OCI-LY7 (cell line): ENCODE measurements around the gene OAF. TPM values are rescaled to one million over a fixed set of nuclear protein-coding genes. Genes with fewer than 3 reads are reported as not detected.
A peak's percentile ranks its signal among the peaks of the same experiment; 100 is the strongest.

ENCODE experiments used
- BruUV-seq: library from RNA; stranded (reverse); fragments of 400-500 nt; replicated peaks from 2 replicates; lab custom pipeline; 2021; lab: Mats Ljungman, UMichigan
- CTCF ChIA-PET: fragments of 300-600 bp; sonication (Branson Sonifier 250); formaldehyde crosslinking; loops from one replicate; lab custom pipeline; 2022; ENCODE audit warnings: antibody characterized with exemption; ENCODE audit not compliant: unreplicated experiment; lab: Charles Lee
- POLR2A ChIA-PET: fragments of 300-600 bp; sonication (Branson Sonifier 250); formaldehyde crosslinking; loops from one replicate; lab custom pipeline; 2022; ENCODE audit warnings: antibody characterized with exemption; lab: Charles Lee
- DNase-seq: peaks from one replicate; pipeline ENCODE4 v3.0.0-alpha.2; 2015; ENCODE audit warnings: low spot score
- H2AFZ ChIP-seq: fragments of 200-600 bp; sonication (generic), shearing (Covaris generic); 2 replicates; pipeline ENCODE4 v1.6.1; 2014; ENCODE audit warnings: mild to moderate bottlenecking, antibody characterized with exemption, low read length, moderate library complexity
- H3K27ac ChIP-seq: fragments of 200-600 bp; sonication (generic); 2 replicates; pipeline ENCODE4 v1.5.1; 2014; ENCODE audit warnings: mixed run types, low read depth, mild to moderate bottlenecking, moderate library complexity, low read length, inconsistent platforms; ENCODE audit not compliant: poor library complexity, severe bottlenecking
- H3K36me3 ChIP-seq: fragments of 200-600 bp; sonication (generic); 2 replicates; pipeline ENCODE4 v1.6.1; 2014; ENCODE audit warnings: mild to moderate bottlenecking, antibody characterized with exemption, low read length, moderate library complexity, mixed read lengths; ENCODE audit not compliant: insufficient read depth
- H3K4me1 ChIP-seq: fragments of 200-600 bp; sonication (generic); 2 replicates; pipeline ENCODE4 v1.5.1; 2014; ENCODE audit warnings: mild to moderate bottlenecking, low read length; ENCODE audit not compliant: insufficient read depth, poor library complexity, severe bottlenecking
- H3K4me2 ChIP-seq: fragments of 200-600 bp; sonication (generic); 2 replicates; pipeline ENCODE4 v1.6.1; 2014; ENCODE audit warnings: mild to moderate bottlenecking, low read length
- H3K4me3 ChIP-seq: fragments of 200-600 bp; sonication (generic); 2 replicates; pipeline ENCODE4 v1.5.1; 2014; ENCODE audit warnings: mild to moderate bottlenecking, low read depth, low read length; ENCODE audit not compliant: poor library complexity, severe bottlenecking
- H3K79me2 ChIP-seq: fragments of 200-600 bp; sonication (generic); 2 replicates; pipeline ENCODE4 v1.6.1; 2016; ENCODE audit warnings: low read depth, mild to moderate bottlenecking, low read length, moderate library complexity, mixed read lengths; ENCODE audit not compliant: insufficient read depth
- H3K9me2 ChIP-seq: fragments of 200-600 bp; sonication (generic); 2 replicates; pipeline ENCODE4 v1.6.1; 2016; ENCODE audit warnings: mild to moderate bottlenecking, low read length, mixed read lengths; ENCODE audit not compliant: insufficient read depth
- H3K9me3 ChIP-seq: fragments of 200-600 bp; sonication (generic); 2 replicates; pipeline ENCODE4 v1.6.1; 2014; ENCODE audit warnings: mild to moderate bottlenecking, mixed run types, low read length, mixed read lengths
- H4K20me1 ChIP-seq: fragments of 200-600 bp; sonication (generic); 2 replicates; pipeline ENCODE4 v1.6.1; 2014; ENCODE audit warnings: mild to moderate bottlenecking, antibody characterized with exemption, low read length, moderate library complexity, mixed read lengths; ENCODE audit not compliant: insufficient read depth
- EZH2phosphoT487 ChIP-seq: fragments of 200-600 bp; sonication (generic); IDR thresholded peaks from 2 replicates; pipeline ENCODE4 v1.6.1; 2018; ENCODE audit warnings: low read depth, borderline replicate concordance, mild to moderate bottlenecking, mixed run types, antibody characterized with exemption, low read length, moderate library complexity, mixed read lengths
- intact Hi-C: fragments of 100-400 bp; cut with micrococcal nuclease; formaldehyde crosslinking; loops from one replicate; pipeline ENCODE4 v1.10.0; 2022; ENCODE audit not compliant: unreplicated experiment
- total RNA-seq, 2 experiments: library from RNA; depleted of rRNA in 1 of 2; stranded (reverse); fragments of >200 nt in 1 of 2; shearing (Covaris generic) in 1 of 2; gene quantifications; 2 replicates each; pipeline ENCODE4 v1.2.3, GENCODE V29; 2014 to 2022
- TF ChIP-seq, protein P1 (sequence below): fragments of 200-600 bp; sonication (generic); conservative IDR thresholded peaks from 2 replicates; pipeline ENCODE4 v1.5.1; 2014; ENCODE audit warnings: mild to moderate bottlenecking, antibody characterized with exemption, low read length, moderate library complexity, mixed read lengths

Gene OAF
- total RNA-seq, 2 experiments from 2014 or later = 3.4 to 3.8 TPM

DNA sequence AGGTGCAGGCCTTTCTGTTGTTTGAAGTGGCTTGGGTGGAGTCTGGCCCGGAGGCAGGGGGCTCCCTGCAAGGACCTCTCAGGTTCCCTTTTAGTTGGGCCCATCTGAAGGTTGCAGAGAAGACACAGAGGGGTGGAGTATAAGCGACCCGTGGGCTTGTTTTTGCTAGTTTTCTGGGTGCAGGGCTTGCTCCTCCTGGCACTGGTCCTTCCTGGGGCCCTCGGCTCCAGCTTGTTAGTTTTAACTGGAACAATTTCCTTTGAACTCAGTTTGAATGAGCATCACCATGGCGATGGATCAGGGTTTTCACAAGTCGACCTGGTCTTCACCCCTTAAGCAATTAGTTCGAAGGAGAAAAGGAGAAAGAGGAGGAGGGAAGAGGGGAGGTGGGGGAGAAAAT, 28.5 kb upstream of the OAF start:
- ChIA-PET CTCF (no interaction called here), POLR2A (interaction anchor here (0.7 kb wide), 1 partner anchor 48 kb away, joined by 3 read pairs; no protein-coding TSS in a partner anchor)
- TF ChIP-seq, protein P1, sequence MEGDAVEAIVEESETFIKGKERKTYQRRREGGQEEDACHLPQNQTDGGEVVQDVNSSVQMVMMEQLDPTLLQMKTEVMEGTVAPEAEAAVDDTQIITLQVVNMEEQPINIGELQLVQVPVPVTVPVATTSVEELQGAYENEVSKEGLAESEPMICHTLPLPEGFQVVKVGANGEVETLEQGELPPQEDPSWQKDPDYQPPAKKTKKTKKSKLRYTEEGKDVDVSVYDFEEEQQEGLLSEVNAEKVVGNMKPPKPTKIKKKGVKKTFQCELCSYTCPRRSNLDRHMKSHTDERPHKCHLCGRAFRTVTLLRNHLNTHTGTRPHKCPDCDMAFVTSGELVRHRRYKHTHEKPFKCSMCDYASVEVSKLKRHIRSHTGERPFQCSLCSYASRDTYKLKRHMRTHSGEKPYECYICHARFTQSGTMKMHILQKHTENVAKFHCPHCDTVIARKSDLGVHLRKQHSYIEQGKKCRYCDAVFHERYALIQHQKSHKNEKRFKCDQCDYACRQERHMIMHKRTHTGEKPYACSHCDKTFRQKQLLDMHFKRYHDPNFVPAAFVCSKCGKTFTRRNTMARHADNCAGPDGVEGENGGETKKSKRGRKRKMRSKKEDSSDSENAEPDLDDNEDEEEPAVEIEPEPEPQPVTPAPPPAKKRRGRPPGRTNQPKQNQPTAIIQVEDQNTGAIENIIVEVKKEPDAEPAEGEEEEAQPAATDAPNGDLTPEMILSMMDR = no peak
- no peak for TF ChIP-seq EZH2phosphoT487
- no peak overlapping the region for H3K27ac ChIP-seq
- no peak overlapping the region for H2AFZ ChIP-seq
- no peak overlapping the region for H3K4me3 ChIP-seq
- H3K4me1 ChIP-seq = no peaks in the 10 kb centered on the region
- H4K20me1 ChIP-seq = no peaks in the 10 kb centered on the region
- H3K36me3 ChIP-seq = no peaks in the 10 kb centered on the region
- H3K9me3 ChIP-seq = no peaks in the 10 kb centered on the region
- H3K4me2 ChIP-seq = no peak overlapping the region
- no TSS peak for BruUV-seq
- no peak for DNase-seq
- H3K9me2 ChIP-seq = no peaks in the 10 kb centered on the region
- H3K79me2 ChIP-seq = no peaks in the 10 kb centered on the region
- intact Hi-C loops = no loop called here

DNA sequence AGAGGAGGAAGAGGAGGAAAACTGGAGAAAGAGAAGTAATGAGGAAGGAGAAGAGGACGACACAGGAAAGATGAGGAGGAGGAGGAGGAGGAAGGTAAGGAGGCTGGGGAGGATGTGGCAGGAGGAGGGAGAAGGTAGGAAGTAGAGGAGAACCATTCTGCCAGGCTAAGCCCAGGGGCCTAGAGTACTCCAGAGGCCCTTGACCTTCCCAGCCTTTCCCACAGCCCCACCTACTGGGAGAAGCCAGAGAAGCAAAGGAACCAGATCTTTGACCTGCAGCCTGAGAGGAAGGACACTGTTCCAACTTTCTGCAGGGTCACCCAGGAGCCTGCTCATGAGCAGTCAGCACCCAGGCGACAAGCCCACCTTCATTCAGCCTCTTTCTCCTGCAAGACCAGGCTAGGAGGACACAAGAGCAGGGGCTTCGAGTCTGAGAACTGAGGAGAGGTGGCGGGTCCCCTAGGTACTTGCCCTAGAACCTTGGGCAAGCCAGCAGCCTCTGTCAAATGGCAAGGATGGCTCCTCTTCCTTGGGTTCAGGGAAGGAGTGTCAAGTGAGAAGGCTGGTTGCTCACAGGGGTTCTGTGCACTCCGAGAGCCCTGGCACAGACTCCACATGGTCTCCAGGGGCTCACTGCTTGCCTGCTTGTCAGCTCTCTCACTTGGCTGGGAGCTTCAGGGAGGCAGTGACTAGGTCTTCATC, 27.9 kb upstream of the OAF start:
- H3K79me2 ChIP-seq = no peaks in the 10 kb centered on the region
- no peaks in the 10 kb centered on the region for H3K9me2 ChIP-seq
- peak; percentile 4 for DNase-seq
- H2AFZ ChIP-seq = no peak overlapping the region
- H4K20me1 ChIP-seq = no peaks in the 10 kb centered on the region
- H3K4me3 ChIP-seq = no peak overlapping the region
- H3K36me3 ChIP-seq = no peaks in the 10 kb centered on the region
- TF ChIP-seq EZH2phosphoT487 = no peak
- TF ChIP-seq, protein P1 = no peak
- no TSS peak for BruUV-seq
- H3K27ac ChIP-seq = no peak overlapping the region
- H3K4me2 ChIP-seq = no peak overlapping the region
- intact Hi-C loops = no loop called here
- H3K4me1 ChIP-seq = no peaks in the 10 kb centered on the region
- no peaks in the 10 kb centered on the region for H3K9me3 ChIP-seq
- ChIA-PET POLR2A (interaction anchor here (0.7 kb wide), 1 partner anchor 48 kb away, joined by 3 read pairs; no protein-coding TSS in a partner anchor), CTCF (no interaction called here)

DNA sequence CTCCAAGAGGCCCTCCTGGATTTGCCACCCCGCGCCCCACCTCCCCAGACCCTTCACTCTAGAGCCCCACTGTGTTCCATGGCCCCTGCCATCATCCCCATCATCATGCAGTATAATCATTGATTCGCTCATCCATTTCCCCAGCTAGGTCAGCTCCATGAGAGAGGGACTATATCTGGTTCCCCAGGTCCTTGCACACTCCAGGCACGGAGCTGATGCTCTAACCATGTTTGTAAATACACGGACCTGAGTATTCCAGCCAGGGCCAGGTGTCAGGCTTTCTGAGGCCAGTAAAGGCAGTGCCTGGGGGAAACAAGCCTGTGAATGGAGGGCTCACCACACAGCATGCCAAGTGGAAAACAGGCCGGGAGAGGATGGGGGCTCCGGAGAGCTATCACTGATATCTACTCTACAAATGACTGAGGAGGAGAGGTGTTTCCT, 27.1 kb upstream of the OAF start:
- CTCF ChIA-PET = no interaction called here
- no peaks in the 10 kb centered on the region for H3K9me3 ChIP-seq
- BruUV-seq = no TSS peak
- H3K27ac ChIP-seq = no peak overlapping the region
- POLR2A ChIA-PET = no interaction called here
- no peaks in the 10 kb centered on the region for H3K9me2 ChIP-seq
- no peaks in the 10 kb centered on the region for H3K4me1 ChIP-seq
- intact Hi-C loops = no loop called here
- H3K4me3 ChIP-seq = no peak overlapping the region
- H3K79me2 ChIP-seq = no peaks in the 10 kb centered on the region
- no peak for DNase-seq
- H3K4me2 ChIP-seq = no peak overlapping the region
- H3K36me3 ChIP-seq = no peaks in the 10 kb centered on the region
- H2AFZ ChIP-seq = no peak overlapping the region
- no peaks in the 10 kb centered on the region for H4K20me1 ChIP-seq
- TF ChIP-seq, protein P1 = no peak
- no peak for TF ChIP-seq EZH2phosphoT487
